Activated CD8-positive, alpha-beta memory T cell treated with anti-CD3 and anti-CD28 coated beads for 1 hour (primary cell): ENCODE measurements around the gene C12orf76.
"Not testable (repeated sequence)": the region's sequence is repeated elsewhere in the genome, so short reads cannot be mapped to it uniquely, and the experiment has no call there.

Source experiments
- DNase-seq, 2 donors: peaks; one replicate each; pipeline ENCODE4 v3.0.0-alpha.2; 2020; ENCODE audit warnings: low read depth in 1 of 2; ENCODE audit errors: extremely low read depth in 1 of 2

C12orf76 gene

DNA sequence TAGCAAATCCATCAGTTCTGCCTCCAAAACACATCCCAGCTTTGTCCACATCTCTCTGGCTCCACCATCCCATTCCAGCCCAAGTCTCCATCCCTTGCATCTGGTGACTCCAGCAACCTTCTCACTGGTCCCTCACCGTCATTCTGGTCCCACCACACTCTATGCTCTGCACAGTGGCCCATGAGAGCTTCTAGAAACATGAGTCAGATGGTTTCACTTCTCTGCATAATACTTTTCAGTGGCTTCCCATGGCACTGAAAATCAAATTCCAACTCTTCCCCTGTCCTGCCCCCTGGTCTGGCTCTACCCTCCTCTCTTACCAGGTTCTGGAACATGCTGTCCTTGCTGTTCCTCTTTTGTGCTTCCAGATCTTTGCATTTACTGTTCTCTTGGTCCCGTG is 17.2 kb upstream of the C12orf76 start:
- no peak for DNase-seq

GRCh38 chr12:110062241-110062640 is 13.9 kb upstream of the C12orf76 start:
- no peak for DNase-seq

DNA sequence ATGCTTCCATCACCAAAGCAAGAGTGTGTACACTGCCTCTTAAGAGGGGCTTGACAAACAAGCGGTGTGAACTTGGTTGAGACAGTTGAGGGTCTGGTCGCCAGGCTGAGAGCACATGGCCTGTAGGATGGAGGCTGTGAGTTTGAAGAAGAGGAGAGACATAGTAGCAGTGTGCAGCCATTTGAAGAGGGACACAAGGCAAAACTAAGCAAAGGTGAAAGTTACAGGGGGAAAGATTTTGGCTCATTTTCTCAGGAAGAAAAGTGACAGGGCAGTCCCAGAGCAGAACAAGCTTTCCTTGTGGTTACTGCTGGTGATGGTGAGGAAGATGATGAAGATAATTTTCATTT is 11.3 kb upstream of the C12orf76 start:
- DNase-seq: no peak

DNA sequence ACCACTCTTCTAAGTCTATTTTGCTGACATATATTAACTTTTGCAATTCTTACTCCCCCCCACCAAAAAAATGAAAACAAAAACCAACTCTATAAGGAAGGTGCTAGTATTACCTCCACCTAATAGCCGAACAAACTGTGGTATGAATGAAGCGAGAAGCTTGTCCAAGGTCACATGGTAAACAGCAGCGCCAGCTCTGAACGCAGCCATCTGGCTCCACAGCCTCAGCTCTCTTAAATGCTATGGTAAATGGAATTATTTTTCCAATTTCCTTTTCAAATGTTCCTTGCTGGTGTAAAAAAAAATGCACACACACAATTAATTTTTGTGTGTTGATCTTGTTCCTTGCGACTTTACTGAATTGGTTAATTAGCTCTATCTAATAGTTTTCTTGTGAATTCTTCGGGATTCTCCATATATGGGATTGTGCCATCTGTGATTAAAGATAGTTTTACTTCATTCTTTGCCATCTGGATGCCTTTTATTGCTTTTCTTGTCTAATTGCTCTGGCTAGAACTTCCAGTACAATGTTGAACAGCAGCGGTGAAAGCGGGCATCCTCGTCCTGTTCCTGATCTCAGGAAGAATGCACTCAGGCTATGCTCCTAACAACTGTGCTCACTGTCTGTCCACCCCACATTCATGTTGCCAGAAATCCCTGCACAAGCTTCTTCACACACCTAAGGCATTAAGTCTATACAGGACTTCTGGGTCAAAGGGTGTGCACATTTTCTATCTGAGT is 10.7 kb upstream of the C12orf76 start:
- no peak for DNase-seq

- not testable (repeated sequence) for DNase-seq
Measured at GRCh38 chr12:110056643-110057042, 8.3 kb upstream of the C12orf76 start.

DNA sequence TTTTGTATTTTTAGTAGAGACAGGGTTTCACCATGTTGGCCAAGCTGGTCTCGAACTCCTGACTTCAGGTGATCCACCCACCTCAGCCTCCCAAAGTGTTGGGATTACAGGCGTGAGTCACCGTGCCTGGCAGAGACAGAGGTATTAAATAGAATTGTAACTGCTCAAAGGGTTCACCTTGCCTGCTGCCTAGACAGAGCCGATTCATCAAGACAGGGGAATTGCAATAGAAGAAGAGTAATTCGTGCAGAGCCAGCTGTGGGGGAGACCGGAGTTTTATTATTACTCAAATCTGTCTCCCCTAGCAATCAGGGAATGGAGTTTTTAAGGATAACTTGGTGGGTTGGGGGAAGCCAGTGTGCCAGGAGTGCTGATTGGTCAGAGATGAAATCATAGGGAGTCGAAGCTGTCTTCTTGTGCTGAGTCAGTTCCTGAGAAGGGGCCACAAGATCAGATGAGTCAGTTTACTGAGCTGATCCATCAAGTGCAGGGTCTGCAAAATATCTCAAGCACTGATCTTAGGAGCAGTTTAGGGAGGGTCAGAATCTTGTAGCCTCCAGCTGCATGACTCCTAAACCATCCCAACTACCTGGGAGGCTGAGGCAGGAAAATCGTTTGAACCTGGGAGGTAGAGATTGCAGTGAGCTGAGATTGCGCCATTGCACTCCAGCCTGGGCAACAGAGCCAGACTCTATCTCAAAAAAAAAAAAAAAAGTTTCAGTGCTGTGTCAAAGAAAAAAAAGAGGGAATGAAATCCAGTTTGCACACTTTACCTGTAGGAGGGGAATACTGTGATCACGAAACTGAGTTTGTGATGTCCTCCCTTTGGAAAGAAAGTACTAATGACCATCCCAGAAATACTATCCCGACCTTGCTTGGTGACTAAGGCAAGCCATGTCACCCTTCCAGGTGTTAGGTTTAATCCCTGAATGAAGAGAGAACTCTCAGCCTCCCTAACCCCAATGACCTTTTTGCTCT is 7.3 kb upstream of the C12orf76 start:
- not testable (repeated sequence) for DNase-seq

DNA sequence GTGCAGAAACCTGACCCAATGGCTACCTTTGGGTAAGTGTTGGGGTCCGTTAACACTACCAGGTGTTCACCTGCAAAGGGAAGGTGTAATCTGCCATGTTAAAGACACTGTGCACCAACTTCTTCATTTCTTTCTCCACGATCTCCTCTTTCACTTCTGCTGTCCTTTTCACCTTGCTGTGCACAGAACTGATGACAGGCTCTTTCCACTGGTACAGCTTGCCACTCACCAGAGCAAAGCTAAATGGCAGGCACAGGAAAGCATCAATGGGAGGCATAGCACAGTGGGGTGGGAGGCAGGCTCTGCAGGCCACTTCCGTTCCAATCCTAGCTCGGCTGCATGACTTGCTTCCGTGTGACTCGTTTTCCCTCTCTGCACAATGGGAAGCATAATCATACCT is 2.6 kb upstream of the C12orf76 start:
- DNase-seq: no peak

GRCh38 chr12:110049666-110050065 is 1.3 kb upstream of the C12orf76 start:
- DNase-seq: not testable (repeated sequence)

GRCh38 chr12:110049034-110049433 is 712 bp upstream of the C12orf76 start:
- not testable (repeated sequence) for DNase-seq

GRCh38 chr12:110047297-110047940 is 903 bp downstream of the C12orf76 start:
- no peak for DNase-seq

GRCh38 chr12:110046451-110047187 is 1.7 kb downstream of the C12orf76 start:
- no peak for DNase-seq

DNA sequence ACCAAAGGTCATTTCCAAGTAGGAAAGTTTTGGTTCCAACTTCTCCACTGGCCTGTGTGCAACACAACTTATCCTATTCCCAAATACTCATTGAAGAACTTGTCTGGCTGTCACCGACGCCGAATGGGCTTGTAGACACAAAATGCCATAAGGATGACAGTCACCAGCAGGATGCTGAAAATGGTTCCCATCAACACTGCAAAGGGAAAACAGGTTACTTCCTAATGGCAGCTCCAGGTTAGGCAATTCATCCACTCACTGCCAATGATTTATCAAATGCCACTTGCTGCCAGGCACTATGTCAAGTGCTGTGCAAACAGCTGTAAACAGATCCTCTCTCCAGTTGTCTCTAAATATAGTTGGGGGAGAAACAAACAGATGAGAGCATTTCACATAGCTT is 6.1 kb downstream of the C12orf76 start:
- DNase-seq: no peak

DNA sequence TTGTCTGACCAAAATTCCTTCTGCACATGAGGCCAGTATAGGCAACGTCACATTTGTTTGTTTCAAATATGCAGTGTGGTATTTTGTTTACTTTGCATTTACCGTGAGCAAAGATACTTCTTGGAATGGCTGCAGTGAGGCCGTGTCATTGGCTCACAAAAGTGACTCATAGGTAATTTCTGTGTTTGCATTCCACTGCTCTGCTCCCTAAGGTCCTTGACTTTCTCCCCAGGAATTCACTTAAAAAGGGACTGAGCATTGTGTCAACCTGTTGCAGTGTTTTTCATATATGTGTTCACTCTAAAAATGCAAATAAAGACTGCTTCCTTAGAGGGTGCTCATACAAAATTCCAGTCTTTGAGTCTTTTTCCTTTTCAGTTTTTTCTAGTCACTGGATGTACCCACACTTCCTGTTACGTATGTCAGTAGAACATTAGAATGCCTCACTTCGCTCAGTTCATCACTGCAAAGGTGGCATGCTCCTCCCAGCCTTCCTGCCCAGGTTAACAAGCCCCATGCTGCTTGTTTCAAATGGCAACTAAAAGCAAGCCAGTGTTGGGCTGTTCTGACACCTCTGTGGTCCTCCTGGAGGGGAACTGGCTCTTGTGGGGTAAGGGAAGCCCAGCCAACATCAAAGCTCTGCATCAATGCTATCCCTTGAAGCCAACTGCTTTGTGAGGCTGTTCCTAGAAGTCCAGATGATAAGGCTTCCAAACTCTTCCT is 9.1 kb downstream of the C12orf76 start:
- DNase-seq: no peak

GRCh38 chr12:110038741-110039084 is 9.6 kb downstream of the C12orf76 start:
- no peak for DNase-seq

DNA sequence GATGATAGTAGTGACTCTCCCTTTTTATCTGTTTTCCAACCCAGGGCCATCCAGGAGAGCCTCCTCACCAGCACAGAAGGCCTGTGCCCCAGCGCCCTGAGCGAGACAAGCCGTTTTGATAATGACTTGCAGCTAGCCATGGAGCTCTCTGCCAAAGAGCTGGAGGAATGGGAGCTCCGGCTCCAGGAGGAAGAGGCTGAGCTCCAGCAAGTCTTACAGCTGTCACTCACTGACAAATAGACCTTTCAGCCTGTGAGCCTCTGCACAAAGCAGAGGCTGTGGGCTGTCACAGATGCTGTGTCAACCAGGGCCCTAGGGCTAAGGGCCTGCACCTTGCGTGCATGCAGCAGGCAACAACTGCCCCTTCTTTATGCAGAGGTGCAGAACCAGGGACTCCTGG is 11.0 kb downstream of the C12orf76 start:
- DNase-seq: no peak

DNA sequence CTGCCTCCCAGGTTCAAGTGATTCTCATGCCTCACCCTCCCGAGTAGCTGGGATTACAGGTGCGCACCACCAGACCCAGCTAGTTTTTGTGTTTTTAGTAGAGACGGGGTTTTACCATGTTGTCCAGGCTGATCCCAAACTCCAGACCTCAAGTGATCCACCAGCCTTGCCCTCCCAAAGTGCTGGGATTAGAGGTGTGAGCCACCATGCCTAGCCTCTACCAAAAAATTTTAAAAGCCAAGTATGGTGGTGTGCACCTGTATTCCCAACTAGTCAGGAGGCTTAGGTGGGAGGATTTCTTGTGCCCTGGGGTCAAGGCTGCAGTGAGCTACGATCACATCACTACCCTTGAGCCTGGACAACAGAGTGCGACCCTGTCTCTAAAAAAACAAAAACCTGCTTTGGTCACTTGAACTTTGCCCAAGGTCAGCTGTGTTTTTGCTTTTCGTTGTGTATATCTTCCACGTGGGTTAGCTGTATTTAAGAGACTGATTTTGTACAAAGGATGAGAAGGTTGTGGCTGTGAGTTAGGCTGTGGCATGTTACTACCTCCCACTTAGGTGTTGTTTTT is 12.7 kb downstream of the C12orf76 start:
- DNase-seq: no peak

GRCh38 chr12:110033888-110034287 is 14.4 kb downstream of the C12orf76 start:
- no peak for DNase-seq

GRCh38 chr12:110029290-110029815 is 19.0 kb downstream of the C12orf76 start:
- DNase-seq: no peak

DNA sequence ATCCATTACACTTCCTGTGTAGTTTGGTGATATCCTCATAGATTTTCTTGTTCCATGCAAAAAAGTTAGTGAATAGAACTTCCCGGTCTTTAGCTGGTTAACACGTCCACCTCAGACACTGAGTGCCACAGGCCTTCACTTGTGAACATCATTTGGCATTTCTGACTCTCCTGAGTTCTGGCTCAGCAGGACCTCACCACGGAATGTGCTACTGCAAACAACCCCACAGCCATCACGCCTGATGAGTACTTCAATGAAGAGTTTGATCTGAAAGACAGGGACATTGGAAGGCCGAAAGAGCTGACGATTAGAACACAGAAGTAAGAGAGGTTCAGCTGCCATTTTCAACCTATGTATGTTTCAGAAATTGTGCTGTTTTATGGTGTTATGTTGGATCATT is 20.0 kb downstream of the C12orf76 start:
- no peak for DNase-seq

- no peak for DNase-seq
Measured at GRCh38 chr12:110024051-110024450, 24.3 kb downstream of the C12orf76 start.
